HepG2 (cell line): ENCODE results near the gene PRKCE. TPM values are rescaled to one million over a fixed set of nuclear protein-coding genes. Genes with fewer than 3 reads are reported as not detected.

Experiments used
- ATAC-seq: fragments of 200-7000 bp; cut with Tn5 transposase; 3 replicates; pipeline ENCODE4 v1.9.1; 2020; ENCODE audit warnings: mild to moderate bottlenecking, moderate library complexity
- BruUV-seq: library from RNA; stranded (reverse); fragments of 400-500 nt; replicated peaks from 2 replicates; lab custom pipeline; 2021; lab: Mats Ljungman, UMichigan
- CTCF ChIA-PET: fragments of 300-600 bp; formaldehyde crosslinking; extraction: SDS; loops from one replicate; lab custom pipeline; 2021; ENCODE audit warnings: low total read pairs, inconsistent platforms, low intra/inter-chr PET ratio; lab: Yijun Ruan, JAX
- POLR2A ChIA-PET: fragments of 350-600 bp; sonication (Branson Sonifier 250); formaldehyde crosslinking; loops from one replicate; lab custom pipeline; 2020; ENCODE audit warnings: antibody characterized with exemption, inconsistent platforms; lab: Yijun Ruan, JAX
- DNase-seq: peaks from one replicate; pipeline ENCODE4 v3.0.0-alpha.2; 2015; ENCODE audit warnings: low spot score
- FAIRE-seq: peaks from 3 replicates; lab custom pipeline; 2011; peaks lifted over from hg19 to GRCh38; lab: Jason Lieb, UNC
- H2AFZ ChIP-seq: one replicate; pipeline ENCODE4 v1.6.1; 2011; ENCODE audit warnings: low read length, inconsistent platforms
- H3K27ac ChIP-seq: fragments of 300-600 bp; 3 replicates; pipeline ENCODE4 v1.8.0; 2011; ENCODE audit warnings: mixed run types, mild to moderate bottlenecking, mixed read lengths, low read length, inconsistent platforms; ENCODE audit not compliant: insufficient read depth; ENCODE audit errors: extremely low read length
- H3K27me3 ChIP-seq, 2 experiments: fragments of 200-600 bp in 1 of 2; 2 replicates in 1 of 2; 3 replicates in 1 of 2; pipeline versions ENCODE4 v1.6.0 to v1.8.0; 2011; ENCODE audit warnings: low read length in 2 of 2, mild to moderate bottlenecking in 2 of 2, moderate library complexity in 2 of 2, inconsistent platforms in 1 of 2; ENCODE audit not compliant: insufficient read depth in 2 of 2, control insufficient read depth in 1 of 2
- H3K36me3 ChIP-seq, 2 experiments: fragments of 200-600 bp in 1 of 2; replicated peaks in 1 of 2; 2 replicates in 1 of 2; 3 replicates in 1 of 2; pipeline versions ENCODE4 v1.5.1 to v1.8.0; 2011; ENCODE audit warnings: low read length in 2 of 2, inconsistent platforms in 1 of 2; ENCODE audit not compliant: insufficient read depth in 2 of 2, control insufficient read depth in 1 of 2
- H3K4me1 ChIP-seq: 2 replicates; pipeline ENCODE4 v1.5.1; 2012; ENCODE audit warnings: low read length, inconsistent platforms; ENCODE audit not compliant: insufficient read depth
- H3K4me2 ChIP-seq: 2 replicates; pipeline ENCODE4 v1.6.0; 2011; ENCODE audit warnings: low read depth, low read length, inconsistent platforms
- H3K4me3 ChIP-seq, 3 experiments: fragments of 200-600 bp in 1 of 3; sonication (generic), shearing (Covaris generic) in 1 of 3; replicated peaks in 1 of 3; 2 replicates each; pipeline ENCODE4 v1.5.1; 2011 to 2016; ENCODE audit warnings: low read length in 3 of 3, inconsistent platforms in 2 of 3, low read depth in 2 of 3, mild to moderate bottlenecking in 2 of 3, control low read depth in 1 of 3, mixed read lengths in 1 of 3; ENCODE audit not compliant: insufficient read depth in 1 of 3
- H3K79me2 ChIP-seq: one replicate; pipeline ENCODE4 v1.6.1; 2011; ENCODE audit warnings: low read length, inconsistent platforms; ENCODE audit not compliant: insufficient read depth
- H3K9ac ChIP-seq: 2 replicates; pipeline ENCODE4 v1.6.0; 2011; ENCODE audit warnings: mild to moderate bottlenecking, low read depth, low read length, inconsistent platforms; ENCODE audit not compliant: insufficient read depth
- H3K9me3 ChIP-seq: 2 replicates; pipeline ENCODE4 v1.5.1; 2012; ENCODE audit warnings: mild to moderate bottlenecking, low read length
- H4K20me1 ChIP-seq: 2 replicates; pipeline ENCODE4 v1.6.0; 2011; ENCODE audit warnings: inconsistent platforms, mild to moderate bottlenecking, low read length, moderate library complexity; ENCODE audit not compliant: insufficient read depth
- ATF1 ChIP-seq: IDR thresholded peaks from 2 replicates; pipeline ENCODE4 v1.6.1; 2016; ENCODE audit warnings: mild to moderate bottlenecking, control low read depth
- ATM ChIP-seq: fragments of 450-650 bp; IDR thresholded peaks from 2 replicates; pipeline ENCODE4 v1.7.1; 2017; ENCODE audit warnings: mild to moderate bottlenecking, borderline replicate concordance
- BRCA1 ChIP-seq: sonication (generic); formaldehyde crosslinking; IDR thresholded peaks from 2 replicates; pipeline ENCODE4 v1.4.0; 2020; ENCODE audit warnings: missing genetic modification reagents
- CHCHD3 ChIP-seq: sonication (generic); formaldehyde crosslinking; IDR thresholded peaks from 2 replicates; pipeline ENCODE4 v1.8.0; 2022; ENCODE audit warnings: mild to moderate bottlenecking, missing genetic modification reagents, moderate library complexity
- DNMT3B ChIP-seq: conservative IDR thresholded peaks from 2 replicates; pipeline ENCODE4 v1.6.1; 2016; ENCODE audit warnings: missing biosample characterization, control low read depth
- DR1 ChIP-seq: sonication (generic); formaldehyde crosslinking; IDR thresholded peaks from 2 replicates; pipeline ENCODE4 v1.8.0; 2021; ENCODE audit warnings: mild to moderate bottlenecking, missing genetic modification reagents, inconsistent platforms
- HOXA5 ChIP-seq: sonication (generic); formaldehyde crosslinking; IDR thresholded peaks from 2 replicates; pipeline ENCODE4 v1.4.0; 2020; ENCODE audit warnings: missing genetic modification reagents
- MIER3 ChIP-seq: IDR thresholded peaks from 2 replicates; pipeline ENCODE4 v1.6.1; 2016; ENCODE audit warnings: missing compliant biosample characterization, borderline replicate concordance
- MTA3 ChIP-seq: sonication (generic); formaldehyde crosslinking; IDR thresholded peaks from 2 replicates; pipeline ENCODE4 v1.4.0; 2020; ENCODE audit warnings: missing genetic modification reagents
- NCOA5 ChIP-seq: sonication (generic); formaldehyde crosslinking; IDR thresholded peaks from 2 replicates; pipeline ENCODE4 v1.4.0; 2020; ENCODE audit warnings: missing genetic modification reagents
- PLSCR1 ChIP-seq: sonication (generic); formaldehyde crosslinking; IDR thresholded peaks from 2 replicates; pipeline ENCODE4 v1.5.0; 2020; ENCODE audit warnings: missing genetic modification reagents, mild to moderate bottlenecking, borderline replicate concordance
- SMAD1 ChIP-seq: sonication (generic); formaldehyde crosslinking; IDR thresholded peaks from 2 replicates; pipeline ENCODE4 v1.4.0; 2020; ENCODE audit warnings: missing genetic modification reagents, low read depth, mild to moderate bottlenecking, borderline replicate concordance
- ZBTB7B ChIP-seq: sonication (generic); formaldehyde crosslinking; IDR thresholded peaks from 2 replicates; pipeline ENCODE4 v1.4.0; 2020; ENCODE audit warnings: missing genetic modification reagents
- ZFP90 ChIP-seq: sonication (generic); formaldehyde crosslinking; IDR thresholded peaks from 2 replicates; pipeline ENCODE4 v1.8.0; 2022; ENCODE audit warnings: missing genetic modification reagents, mild to moderate bottlenecking, inconsistent platforms, borderline replicate concordance
- ZNF251 ChIP-seq: sonication (generic); formaldehyde crosslinking; IDR thresholded peaks from 2 replicates; pipeline ENCODE4 v1.9.0; 2021; ENCODE audit warnings: mild to moderate bottlenecking, missing genetic modification reagents
- ZNF547 ChIP-seq: sonication (generic); formaldehyde crosslinking; IDR thresholded peaks from 2 replicates; pipeline ENCODE4 v1.5.1; 2020; ENCODE audit warnings: mild to moderate bottlenecking, missing genetic modification reagents
- ZNF605 ChIP-seq: sonication (generic); formaldehyde crosslinking; IDR thresholded peaks from 2 replicates; pipeline ENCODE4 v1.8.0; 2022; ENCODE audit warnings: mild to moderate bottlenecking, missing genetic modification reagents
- ZNF720 ChIP-seq: sonication (generic); formaldehyde crosslinking; IDR thresholded peaks from 2 replicates; pipeline ENCODE4 v1.4.0; 2020; ENCODE audit warnings: missing genetic modification reagents
- WGBS: methylation state at CpG from one replicate; pipeline ENCODE4 v1.1.6; 2017; ENCODE audit warnings: low lambda C conversion rate; 5-methylcytosine and 5-hydroxymethylcytosine counted together
- in situ Hi-C: cut with HindIII; loops from 2 replicates; pipeline ENCODE4 v1.10.0; 2017; ENCODE audit warnings: low pct_unique_long_range_greater_than_20kb; ENCODE audit not compliant: extremely low pct_ligation_motif_present
- intact Hi-C: fragments of 100-400 bp; cut with micrococcal nuclease; formaldehyde crosslinking; loops from one replicate; pipeline ENCODE4 v1.10.0; 2022; ENCODE audit not compliant: unreplicated experiment
- polyA plus RNA-seq, 8 experiments: library from polyadenylated mRNA; depleted of rRNA in 3 of 8; stranded (reverse) in 7 of 8; unstranded in 1 of 8; fragments of >200 nt; fragmentation: Illumina TruSeq in 4 of 8; extraction: Trizol in 4 of 8; gene quantifications; 2 replicates each; pipeline versions ENCODE4 v1.2.1 to v1.2.3, GENCODE V29; 2011 to 2016; ENCODE audit warnings: low read depth in 4 of 8, missing spikeins in 1 of 8, mixed read lengths in 1 of 8; ENCODE audit not compliant: insufficient read depth in 1 of 8
- total RNA-seq, 5 experiments: library from RNA; depleted of rRNA; stranded (reverse); fragments of >200 nt; fragmentation: Illumina TruSeq; extraction: Trizol; gene quantifications; 2 replicates each; pipeline ENCODE4 v1.2.3, GENCODE V29; 2016; ENCODE audit warnings: low read depth in 1 of 5
- TF ChIP-seq, protein P1 (sequence below): sonication (generic); formaldehyde crosslinking; IDR thresholded peaks from 2 replicates; pipeline ENCODE4 v1.8.1; 2023; ENCODE audit warnings: mild to moderate bottlenecking, moderate library complexity, missing genetic modification reagents

PRKCE gene
- total and polyA plus RNA-seq, 2 of the 13 experiments (the other 11 are each of a cell fraction or from before 2014, with no cell fraction given) = 1.0 to 3.9 TPM

- TF ChIP-seq DNMT3B (no peak), NCOA5 (CRISPR knock-in tag) (no peak), ZNF251 (CRISPR knock-in tag) (no peak), PLSCR1 (no peak)
Observed at GRCh38 chr2:46147626-46148368, 496.3 kb downstream of the PRKCE start (continued).

DNA sequence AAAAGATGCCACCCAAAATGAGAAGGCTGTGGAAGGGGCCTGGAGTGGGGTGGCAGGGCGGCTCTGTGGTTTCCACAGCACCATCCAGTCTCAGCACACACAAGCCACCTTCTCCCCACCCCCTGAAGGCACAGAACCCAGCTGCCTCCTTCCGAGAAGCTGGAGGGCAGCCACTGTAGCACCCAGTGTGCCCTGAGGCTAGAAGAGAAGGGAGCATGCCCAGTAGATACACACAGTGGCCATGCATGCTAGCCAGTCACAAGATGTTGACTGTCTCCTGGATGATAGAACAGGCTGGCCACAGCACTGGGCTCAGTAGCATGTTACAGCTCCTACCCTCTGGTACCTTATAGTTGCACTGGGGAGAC, 496.9 kb downstream of the PRKCE start:
- 100% methylated on average over 1 of the region's 2 CpGs for WGBS
- in situ Hi-C loops = no loop called here

More for the DNA sequence above, 496.9 kb downstream of the PRKCE start:
- DNase-seq = no peak
- Histone ChIP-seq H2AFZ (no peak overlapping the region), H3K36me3 (no peaks in the 10 kb centered on the region), H3K27ac (no peak overlapping the region), H3K9me3 (no peaks in the 10 kb centered on the region), H3K4me2 (no peak overlapping the region), H3K27me3 (no peaks in the 10 kb centered on the region), H3K4me1 (no peaks in the 10 kb centered on the region), H3K9ac (no peak overlapping the region), H4K20me1 (no peaks in the 10 kb centered on the region), H3K79me2 (no peaks in the 10 kb centered on the region), H3K4me3 (no peak overlapping the region)
- intact Hi-C loops = no loop called here
- no peak for ATAC-seq
- ChIA-PET CTCF (no interaction called here), POLR2A (no interaction called here)
- no peak for FAIRE-seq
- no TSS peak for BruUV-seq
- no peak for TF ChIP-seq MIER3
- no peak for TF ChIP-seq ZBTB7B
- no peak for TF ChIP-seq BRCA1 (CRISPR knock-in tag)
- TF ChIP-seq SMAD1 (CRISPR knock-in tag) = no peak
- TF ChIP-seq ATM = no peak
- TF ChIP-seq ZNF547 = no peak
- no peak for TF ChIP-seq ATF1
- TF ChIP-seq, protein P1, sequence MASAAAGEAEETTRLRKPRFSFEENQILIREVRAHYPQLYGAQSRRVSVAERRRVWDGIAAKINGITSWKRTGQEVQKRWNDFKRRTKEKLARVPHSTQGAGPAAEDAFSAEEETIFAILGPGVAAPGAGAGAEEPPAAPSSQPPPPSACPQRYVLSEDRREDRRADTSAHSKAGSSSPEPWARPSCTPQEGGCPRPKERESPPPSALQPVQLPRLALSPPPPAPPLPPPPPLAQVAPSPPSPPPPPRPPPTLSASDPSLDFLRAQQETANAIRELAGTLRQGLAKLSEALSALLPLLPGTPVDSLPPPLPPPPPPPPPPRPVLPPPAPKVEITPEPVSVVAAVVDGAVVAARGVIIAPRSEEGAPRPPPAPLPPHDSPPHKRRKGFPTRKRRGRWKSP = no peak
- no peak for TF ChIP-seq ZNF605
- TF ChIP-seq ZFP90 (CRISPR knock-in tag) = no peak
- no peak for TF ChIP-seq DR1 (CRISPR knock-in tag)
- no peak for TF ChIP-seq CHCHD3
- TF ChIP-seq NCOA5 (CRISPR knock-in tag) = no peak
- no peak for TF ChIP-seq HOXA5 (CRISPR knock-in tag)
- TF ChIP-seq MTA3 (CRISPR knock-in tag) = no peak
- no peak for TF ChIP-seq ZNF720 (CRISPR knock-in tag)
